ENCODE data around the gene ARHGAP9.

- TF ChIP-seq POLR2A (IDR thresholded peaks at IDR 0.05) (no peak), CTCF (IDR thresholded peaks at IDR 0.05) (no peak), POLR2AphosphoS5 (IDR thresholded peaks at IDR 0.05; ENCODE audit: insufficient read depth in 1 of 2, low read depth in 1 of 2) (no peak)
These were observed 18.5 kb upstream of the ARHGAP9 start for GRCh38 chr12:57498132-57498502.

Measured in vagina (tissue), 2 donors.